HG03457 (cell line): ENCODE data around the gene POU3F2.

Experiments
- ATAC-seq: cut with Tn5 transposase; IDR thresholded peaks from one replicate; pipeline ENCODE4 v1.9.1; 2021; ENCODE audit warnings: moderate number of reproducible peaks; ENCODE audit not compliant: unreplicated experiment

POU3F2 gene

DNA sequence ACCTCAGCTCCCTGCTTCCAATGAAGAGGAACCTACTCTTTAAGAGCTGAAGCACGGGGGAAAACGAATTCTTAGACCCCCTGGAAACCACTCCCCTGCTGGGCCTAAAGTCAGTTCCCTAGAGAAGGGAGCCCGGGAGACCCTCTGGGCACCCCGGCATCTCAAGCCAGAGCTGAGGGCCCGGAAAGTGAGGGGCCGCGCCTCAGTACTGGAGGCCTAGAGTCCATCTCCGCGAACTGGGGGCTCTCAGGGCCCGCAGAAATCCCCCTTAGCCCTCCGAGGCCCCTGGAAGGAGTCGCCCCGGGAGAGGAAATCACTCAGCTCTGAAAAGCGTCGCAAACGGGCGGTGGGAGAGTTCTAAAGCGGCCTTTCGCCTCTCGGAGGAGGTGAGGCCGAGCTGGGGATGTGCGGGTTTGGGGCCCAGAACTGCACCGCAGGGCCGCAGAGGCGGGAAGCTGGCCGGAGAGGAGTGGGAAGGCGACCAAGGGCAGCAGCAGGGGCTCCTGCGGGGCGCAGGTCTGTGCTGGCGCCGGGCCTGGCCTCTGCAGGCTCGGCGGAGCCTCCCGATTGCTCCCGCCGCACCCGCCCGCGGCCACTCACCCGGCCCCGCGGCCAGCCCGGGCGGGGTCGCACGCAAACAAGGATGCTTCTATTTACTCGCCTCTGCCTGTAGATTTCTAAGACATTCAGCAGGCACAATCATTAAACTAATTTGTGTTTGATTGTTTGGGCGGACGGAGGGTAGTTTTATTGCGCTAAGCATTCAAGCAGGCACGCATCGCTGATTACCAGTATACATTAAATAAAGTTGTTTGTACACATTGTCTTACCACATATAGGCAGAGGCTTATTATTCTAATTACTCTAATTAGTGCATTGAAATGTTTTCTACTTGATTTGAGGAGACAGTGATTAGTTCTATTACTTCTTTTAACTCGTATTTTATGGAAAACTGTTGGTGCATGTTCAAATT is 9.2 kb downstream of the POU3F2 start:
- ATAC-seq = no peak

DNA sequence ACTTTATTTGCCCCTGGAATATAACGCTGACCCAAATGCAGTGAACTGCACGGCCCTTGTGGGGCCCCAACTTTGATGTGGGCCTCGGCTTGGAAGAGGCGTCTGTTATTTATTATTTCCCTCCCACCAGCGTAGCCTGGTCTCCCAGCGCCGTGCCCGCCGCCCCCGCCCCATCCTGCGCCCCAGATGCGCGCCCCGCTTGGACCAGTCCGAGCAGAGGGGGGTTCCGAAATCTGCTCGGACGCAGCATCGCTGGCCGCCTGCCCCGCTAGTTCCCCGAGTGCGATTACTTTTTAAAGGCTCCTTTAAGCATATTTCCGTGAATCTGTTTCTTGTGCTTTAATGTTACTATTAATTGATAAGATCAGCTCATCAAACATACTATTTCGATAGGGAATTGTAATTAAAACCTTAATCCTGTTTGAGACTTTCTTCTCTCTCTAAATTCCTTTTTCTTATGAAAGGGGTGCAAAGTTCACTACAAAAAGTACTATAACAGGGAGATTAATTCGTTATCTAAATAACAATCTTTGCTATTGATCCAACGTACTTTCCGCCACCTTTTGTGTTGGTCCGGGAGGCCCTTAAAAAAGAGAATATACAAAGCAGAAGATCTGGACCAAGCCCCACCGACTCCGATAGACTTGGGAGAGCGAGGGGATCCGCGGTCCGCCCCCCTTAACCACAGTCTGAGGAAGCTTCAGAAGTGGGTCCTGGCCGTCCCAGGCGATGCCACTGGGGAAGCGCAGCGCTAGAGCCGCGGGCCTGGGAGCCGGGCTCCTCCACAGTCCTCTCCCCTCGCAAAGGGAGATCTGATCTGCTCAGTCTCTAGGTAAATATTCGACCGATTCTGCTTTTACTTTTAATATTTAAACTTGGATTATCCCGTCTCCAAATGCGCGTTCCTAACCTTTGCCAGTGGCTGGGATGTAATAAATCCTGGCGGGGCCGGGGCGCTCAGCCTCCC is 10.2 kb downstream of the POU3F2 start:
- no peak for ATAC-seq

DNA sequence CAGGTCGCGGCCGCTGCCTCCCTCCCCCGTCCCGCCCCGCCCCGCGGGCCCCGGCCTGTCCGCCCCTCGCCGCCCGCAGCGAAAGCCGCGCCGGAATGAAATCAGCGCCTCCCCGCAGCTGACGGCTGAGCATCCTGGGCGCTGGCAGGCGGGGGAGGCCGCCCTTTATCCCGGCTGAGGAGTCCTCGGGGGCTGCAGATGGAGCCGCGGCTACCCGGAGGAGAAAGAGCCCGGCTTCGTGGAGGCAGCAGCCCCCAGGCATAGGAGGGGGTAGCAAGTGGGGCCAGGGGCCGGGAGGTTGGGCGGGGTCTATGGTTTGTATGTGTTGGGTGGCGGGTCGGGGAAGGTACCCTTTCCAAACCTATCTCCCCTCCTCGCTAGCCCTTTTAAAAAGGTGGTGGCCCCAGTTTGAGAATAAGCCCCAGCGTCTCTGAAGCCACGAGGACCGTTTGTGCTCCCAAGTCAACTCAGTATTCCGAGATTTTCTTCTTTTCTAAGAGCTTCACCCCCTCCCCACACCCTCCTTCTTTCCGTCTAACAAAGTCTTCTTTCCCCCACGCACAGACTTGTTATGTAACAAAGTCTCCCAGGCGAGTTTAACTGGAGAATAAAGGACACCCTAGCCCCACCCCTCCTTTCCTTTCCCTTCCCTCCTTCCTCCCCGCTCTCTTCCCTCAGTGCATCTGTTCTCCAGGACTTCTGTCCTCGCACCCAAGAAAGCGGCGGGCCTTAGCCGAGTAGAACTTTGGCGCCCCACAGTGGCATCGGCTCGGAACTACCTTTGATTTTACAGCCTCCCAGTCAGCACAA is 11.0 kb downstream of the POU3F2 start:
- ATAC-seq = peak; percentile 59

DNA sequence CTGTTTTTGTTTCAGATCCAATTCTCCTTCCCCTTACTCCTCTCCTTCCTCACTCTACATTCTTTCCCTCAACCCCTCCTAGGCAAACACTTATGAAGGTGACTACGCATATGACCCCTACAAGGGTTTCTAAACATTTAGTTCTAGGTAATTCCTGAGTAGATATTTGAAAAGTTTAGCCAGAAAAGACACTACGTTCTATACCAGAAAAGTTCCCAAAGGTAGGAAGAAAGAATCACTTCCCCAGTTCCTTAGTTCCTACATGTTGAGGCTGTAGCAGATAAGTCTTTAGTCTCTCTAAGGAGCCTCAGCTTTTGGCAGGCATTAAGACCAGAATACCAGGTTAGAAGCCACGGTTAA is 11.6 kb downstream of the POU3F2 start:
- no peak for ATAC-seq

DNA sequence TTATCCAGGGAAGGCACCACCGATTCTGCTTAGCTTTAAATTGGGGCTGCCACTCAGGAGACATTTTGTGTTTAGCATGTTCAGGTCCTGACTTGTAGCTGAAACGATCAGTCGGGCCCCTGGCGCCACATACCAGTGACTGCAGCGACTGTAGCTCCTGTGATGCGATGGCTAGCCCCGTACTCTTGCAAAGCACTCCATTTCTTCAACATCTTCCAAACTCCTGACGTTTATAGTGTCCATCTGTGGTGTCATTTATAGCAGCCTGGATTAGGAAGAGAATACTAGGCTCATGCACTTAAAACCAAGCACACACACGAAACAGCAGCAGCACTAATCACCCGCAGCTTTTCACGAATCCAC is 13.0 kb downstream of the POU3F2 start:
- no peak for ATAC-seq

DNA sequence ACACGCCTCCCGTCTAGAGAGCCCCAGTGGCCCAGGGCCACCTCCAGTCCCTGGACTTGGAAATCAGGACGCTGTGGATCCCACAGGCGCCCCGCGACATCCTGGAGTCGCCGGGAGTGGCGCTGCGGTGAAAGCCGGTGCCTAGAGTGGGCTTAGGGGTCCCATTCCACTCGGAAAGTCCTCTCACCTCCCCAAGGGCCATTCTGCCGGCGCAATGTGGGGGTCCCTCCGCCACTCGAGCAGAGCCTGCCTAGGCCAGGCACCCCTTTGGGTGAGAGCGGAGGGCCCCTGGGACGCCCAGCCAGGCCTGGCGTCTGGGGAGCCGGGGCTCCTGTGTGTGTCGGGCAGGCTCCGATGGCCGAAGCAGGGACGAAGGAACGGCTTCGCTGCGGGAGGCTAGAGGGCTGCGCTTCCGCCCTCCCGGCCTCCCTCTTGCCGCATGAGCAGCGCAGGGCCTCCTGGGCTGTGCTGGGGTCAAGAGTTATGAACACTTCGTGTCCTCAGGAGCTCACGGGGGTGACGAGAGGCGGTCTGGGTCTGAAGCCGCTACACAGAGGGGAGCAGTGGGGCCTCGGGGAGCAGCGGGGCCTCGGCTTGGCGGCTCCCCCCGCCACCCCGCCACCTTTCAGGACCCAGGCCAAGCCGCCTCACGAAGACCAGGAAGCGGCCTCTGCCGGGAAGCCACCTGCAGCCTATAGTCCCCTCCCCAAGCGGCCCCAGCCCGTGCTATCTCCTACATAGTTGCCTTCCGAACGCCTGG is 13.6 kb downstream of the POU3F2 start:
- no peak for ATAC-seq

DNA sequence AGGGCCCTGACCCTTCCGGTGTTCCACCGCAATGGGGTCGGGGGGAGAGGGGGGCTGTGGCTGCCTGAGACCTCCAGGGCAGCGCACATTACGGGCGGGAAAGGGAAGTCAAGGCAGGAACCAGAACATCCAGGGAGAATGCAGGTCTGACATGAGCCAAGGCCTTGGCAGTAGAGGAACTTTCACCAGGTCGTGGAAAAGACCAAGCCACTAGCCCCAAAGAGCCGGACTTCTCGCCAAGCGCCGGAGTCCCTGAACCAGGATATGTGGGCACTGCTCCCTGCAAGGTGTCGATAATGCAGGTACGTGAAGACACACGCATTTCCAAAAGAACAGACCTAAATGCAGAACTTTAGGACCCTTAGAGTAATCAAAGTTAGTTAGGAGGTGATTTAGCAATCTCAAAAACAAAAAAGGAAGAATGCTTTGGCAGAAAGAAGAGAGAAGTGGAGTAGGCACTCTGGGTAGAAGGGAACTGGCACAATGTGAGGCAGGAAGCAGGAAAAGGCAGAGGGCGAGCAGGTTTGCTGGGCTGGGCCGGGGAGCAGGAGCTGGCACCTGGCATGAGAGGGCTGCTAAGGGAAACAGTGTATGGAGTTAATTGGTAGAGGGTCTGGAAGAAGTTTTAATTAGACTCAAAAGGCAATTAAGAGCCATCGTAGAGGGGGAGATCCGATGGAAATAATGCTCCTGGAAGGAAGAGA is 14.3 kb downstream of the POU3F2 start:
- no peak for ATAC-seq

DNA sequence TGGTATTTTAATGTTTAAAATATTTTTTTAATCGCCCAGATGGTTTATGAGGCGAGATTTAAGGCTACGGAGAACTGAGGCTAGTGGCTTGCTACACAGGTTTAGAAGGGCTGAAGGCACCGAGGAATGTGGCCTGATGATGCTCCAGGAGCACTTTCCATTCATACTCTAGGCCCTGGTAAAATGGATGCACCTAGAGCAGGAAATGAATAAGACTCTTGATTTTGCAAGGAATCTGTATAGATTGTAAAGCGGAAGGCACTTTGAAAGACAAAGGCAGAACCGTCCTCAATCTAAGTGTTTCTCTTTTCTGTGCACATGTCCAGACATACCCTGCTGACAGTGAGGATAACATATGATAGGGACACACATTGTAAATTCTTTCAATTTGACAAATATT is 30.1 kb downstream of the POU3F2 start:
- no peak for ATAC-seq

DNA sequence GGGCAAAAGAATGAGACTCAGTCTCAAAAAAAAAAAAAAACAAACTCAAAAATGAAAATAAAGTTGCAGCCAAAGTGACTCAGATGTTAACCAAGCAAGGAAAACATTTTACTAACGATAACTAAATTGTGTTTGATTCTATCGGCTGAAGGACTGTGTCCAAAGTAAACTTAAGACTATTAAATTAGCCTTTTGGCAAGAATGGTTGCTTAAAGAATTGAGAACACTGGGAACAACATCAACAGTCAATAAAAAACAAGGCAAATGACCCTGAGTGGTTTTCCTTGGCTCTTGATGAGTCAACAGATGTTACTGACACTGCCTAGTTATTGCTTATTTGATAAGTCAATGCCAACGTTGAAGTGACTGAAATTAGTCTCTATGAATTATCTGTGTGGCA is 36.7 kb downstream of the POU3F2 start:
- no peak for ATAC-seq

DNA sequence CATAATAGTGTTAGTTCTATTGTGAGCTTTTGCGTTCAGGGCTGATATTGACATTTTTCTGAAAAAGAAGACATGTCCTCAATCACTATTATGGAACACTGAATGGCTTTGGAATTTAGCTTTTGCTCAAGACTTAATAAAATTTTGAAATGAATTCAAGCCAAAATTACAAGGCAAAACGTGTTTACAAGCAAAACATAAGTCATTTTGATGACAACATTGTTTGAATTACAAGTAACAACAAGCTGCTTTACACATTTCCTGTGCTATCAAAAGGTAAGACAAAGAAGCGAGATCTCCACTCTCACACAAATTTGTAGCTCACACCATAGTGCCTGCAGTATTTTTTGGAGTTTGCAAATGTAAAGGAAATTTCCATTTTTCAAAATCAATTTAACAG is 37.4 kb downstream of the POU3F2 start:
- ATAC-seq = no peak

DNA sequence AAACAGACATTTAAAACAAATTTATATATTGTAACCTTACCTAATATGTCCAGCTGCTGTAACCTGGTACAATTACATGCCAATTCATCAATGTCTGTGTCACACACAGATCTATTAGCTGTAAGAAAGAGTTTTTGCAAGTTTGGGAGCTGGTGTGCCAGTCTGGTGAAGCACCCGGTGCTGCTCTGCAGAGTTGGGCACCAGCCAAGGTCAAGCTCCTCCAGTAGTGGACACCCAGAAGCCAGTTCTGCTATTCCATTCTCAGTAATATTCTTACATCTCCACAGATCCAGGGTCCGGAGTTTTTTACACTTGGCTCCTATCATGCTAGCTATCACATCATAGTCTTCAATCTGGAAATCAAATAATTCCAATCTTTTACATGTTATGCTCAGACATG is 41.0 kb downstream of the POU3F2 start:
- no peak for ATAC-seq

DNA sequence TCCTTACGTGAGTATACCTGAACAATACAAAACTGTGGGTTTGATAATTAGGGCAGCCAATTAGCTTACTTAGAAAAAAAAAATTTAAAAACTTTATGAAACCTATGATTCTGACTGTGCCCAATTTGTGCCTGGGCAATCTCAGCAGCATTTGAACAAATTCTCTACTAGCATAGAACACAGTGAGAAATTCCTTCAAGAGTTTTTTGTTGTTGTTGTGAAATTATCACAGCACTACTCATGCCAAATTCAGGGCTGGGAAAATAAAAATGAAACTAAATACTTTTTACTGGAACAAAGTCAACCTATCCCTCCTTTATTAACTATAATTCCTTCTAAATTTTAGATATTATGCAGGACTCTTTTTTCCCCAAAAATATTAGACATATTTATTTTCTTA is 42.9 kb downstream of the POU3F2 start:
- ATAC-seq = no peak

DNA sequence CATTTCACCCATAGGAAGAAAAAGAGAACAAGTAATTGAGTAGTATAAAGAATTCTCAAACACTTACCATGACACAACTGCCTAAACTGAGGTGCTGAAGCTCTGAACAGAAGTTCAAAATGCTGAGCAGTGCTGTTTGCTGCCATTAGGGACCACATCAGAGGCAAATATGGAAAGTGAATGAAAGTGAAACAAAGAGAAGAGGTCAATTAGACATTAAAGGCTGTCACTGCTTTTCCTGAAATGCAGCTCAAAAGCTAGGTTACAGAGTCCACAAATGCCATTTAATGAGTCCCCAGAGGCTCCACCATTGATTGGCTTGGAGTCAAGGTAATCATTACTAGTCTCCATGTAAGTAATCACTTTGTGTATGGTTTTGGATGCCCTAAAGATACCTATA is 46.1 kb downstream of the POU3F2 start:
- peak; percentile 82 for ATAC-seq

DNA sequence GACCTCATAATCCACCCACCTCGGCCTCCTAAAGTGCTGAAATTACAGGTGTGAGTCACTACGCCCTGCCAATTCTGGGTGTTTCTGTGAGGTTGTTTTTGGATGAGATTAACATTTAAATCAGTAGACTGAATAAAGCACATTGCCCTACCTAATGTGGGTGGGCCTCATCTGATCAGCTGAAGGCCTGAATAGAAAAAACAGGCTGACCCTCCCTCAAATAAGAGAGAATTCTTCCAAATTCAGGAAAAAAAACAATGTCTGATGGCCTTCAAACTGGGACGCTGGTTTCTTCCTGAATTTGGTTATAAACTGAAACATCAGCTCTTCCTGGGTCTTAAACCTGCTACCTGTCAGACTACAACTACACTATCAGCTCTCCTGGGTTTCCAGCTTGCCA is 51.0 kb downstream of the POU3F2 start:
- no peak for ATAC-seq

DNA sequence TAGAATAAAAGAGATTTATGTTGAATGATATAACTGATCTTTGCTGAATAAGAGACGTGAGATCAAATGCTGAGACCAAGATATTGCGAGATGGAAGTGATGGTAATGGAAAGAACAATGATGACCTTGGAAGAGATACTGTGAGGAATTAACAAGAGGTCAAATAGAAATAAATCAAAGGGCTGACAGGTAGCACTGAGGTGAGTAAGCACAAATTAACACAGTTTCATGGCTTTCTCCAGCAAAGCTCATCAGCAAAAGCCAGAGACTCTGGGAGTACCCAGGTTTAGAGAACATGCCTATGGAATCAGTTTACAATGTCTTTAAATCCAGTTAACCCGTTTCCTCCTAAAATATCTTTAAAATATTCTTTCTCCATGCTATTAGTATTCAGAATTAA is 53.3 kb downstream of the POU3F2 start:
- ATAC-seq = no peak
